GM19397 (cell line): ENCODE measurements around the gene BAIAP2L1.
"Not testable (repeated sequence)": the region's sequence is repeated elsewhere in the genome, so short reads cannot be mapped to it uniquely, and the experiment has no call there.

ENCODE experiments used
- ATAC-seq: cut with Tn5 transposase; IDR thresholded peaks from one replicate; pipeline ENCODE4 v1.9.1; 2021; ENCODE audit warnings: mild to moderate bottlenecking, moderate library complexity; ENCODE audit not compliant: unreplicated experiment

BAIAP2L1 gene

GRCh38 chr7:98399890-98400541 lies 874 bp downstream of the BAIAP2L1 start:
- ATAC-seq: no peak

GRCh38 chr7:98399462-98399861 lies 1.4 kb downstream of the BAIAP2L1 start:
- no peak for ATAC-seq

- ATAC-seq: no peak
These were observed 2.1 kb downstream of the BAIAP2L1 start for GRCh38 chr7:98398567-98399372.

- ATAC-seq: no peak
These were observed 4.1 kb downstream of the BAIAP2L1 start for GRCh38 chr7:98396768-98397167.

DNA sequence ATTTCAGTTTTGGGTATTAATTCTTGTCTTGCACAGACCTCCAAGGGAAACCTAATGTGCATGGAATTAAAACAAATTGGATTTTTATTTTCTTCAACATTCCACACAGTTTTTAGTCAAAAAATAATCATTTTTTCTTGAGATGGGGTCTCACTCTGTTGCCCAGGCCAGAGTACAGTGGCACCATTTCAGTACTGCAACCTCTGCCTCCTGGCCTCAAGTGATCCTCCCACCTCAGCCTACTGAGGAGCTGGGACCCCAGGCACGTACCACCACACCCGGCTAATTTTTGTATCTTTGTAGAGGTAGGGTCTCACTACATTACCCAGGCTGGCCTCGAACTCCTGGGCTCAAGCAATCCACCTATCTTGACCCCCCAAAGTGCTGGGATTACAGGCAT lies 4.9 kb downstream of the BAIAP2L1 start:
- ATAC-seq: no peak

DNA sequence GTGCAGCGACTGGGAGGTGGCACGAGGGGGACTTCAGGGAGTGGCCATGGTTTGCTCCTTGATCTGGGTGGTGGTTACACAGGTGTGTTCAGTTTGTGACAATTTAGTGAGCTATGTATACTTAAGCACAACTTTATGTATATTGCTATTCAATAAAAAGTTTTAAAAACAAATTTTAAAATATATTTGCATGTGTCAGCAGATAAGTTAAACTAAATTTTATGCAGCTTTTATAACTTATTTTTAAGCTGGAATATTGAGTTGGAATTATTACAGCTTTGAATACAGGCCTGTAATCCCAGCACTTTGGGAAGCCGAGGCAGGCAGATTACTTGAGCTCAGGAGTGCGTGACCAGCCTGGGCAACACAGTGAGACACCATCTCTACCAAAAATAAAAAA lies 5.4 kb downstream of the BAIAP2L1 start:
- no peak for ATAC-seq

DNA sequence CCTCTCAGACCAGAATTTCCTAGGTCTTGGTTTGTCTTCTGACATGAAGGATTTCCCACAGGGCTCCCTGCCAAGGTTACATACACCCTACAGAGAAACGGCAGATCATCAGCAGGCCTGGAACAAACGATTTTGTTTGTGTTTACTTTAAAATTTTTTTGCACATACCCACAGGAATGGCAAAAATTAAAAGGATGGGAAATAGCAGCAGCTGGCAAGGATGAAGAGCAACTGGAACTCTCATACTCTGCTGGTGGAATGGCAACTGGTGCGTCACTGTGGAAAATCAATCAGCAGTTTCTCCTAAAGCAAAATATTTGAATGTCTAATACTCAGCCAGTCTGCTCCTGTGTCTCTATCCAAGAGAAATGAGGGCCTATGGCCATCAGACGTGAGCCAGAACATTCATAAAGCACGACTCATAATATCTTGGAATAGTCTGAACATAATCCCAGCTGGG lies 6.5 kb downstream of the BAIAP2L1 start:
- ATAC-seq: no peak

GRCh38 chr7:98387544-98388226 lies 13.2 kb downstream of the BAIAP2L1 start:
- no peak for ATAC-seq

GRCh38 chr7:98387131-98387530 lies 13.8 kb downstream of the BAIAP2L1 start:
- ATAC-seq: no peak

GRCh38 chr7:98385532-98385931 lies 15.4 kb downstream of the BAIAP2L1 start:
- not testable (repeated sequence) for ATAC-seq

DNA sequence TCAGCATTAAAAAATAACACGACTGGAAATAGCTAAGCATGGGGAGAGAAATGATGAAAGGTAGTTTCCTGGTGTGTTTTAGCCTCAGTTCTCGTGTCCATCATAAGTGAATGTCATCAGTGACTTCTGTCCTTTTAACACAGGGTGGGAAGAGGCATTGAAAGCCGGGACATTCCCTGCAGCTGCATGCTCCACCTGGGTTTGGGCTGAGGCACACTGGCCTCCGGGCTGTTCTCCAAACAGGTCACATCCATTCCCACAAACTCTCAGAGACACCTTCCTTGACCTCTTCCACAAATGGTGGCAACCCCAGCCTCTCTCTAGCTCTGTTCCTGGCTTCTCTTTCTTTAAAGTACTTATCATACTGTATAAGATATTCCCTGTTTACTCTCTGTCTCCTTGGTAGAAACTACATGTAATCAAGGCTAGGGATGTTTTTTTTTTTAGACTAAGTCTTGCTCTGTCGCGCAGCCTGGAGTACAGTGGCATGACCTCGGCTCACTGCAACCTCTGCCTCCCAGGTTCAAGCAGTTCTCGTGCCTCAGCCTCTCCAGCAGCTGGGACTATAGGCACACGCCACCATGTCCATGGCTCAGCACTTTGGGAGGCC lies 22.6 kb downstream of the BAIAP2L1 start:
- no peak for ATAC-seq

DNA sequence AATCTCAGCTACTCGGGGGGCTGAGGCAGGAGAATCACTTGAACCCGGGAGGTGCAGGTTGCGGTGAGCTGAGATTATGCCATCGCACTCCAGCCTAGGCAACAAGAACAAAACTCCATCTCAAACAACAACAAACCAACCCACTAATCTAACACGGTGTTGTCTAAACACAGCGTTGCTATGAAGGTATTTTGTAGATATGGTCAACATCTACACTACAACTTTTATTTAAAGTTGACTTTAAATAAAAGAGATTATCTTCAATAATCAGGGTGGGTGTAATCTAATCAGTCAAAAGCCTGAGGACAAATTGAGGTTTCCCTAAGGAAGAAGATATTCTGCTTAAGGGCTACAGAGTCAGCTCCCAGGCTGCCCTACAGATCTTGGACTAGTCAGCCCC lies 24.2 kb downstream of the BAIAP2L1 start:
- no peak for ATAC-seq

DNA sequence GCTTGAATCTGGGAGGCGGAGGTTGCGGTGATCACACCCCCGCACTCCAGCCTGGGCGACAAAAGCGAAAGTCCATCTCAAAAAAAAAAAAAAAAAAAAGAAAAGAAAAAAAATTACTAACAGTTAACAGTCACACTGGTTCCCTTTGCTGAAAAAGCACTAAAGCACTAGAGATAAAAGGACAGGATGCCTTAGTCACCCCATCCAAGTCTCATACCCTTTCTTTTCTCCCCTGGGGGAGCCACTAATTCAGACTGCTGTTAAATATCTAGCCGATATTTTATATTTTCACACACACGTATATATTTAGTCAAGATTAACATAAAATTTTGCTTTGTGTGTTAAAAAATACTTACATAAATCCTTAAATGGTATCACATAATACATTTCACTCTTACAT lies 25.2 kb downstream of the BAIAP2L1 start:
- ATAC-seq: no peak

GRCh38 chr7:98374285-98374680 lies 26.6 kb downstream of the BAIAP2L1 start:
- no peak for ATAC-seq

DNA sequence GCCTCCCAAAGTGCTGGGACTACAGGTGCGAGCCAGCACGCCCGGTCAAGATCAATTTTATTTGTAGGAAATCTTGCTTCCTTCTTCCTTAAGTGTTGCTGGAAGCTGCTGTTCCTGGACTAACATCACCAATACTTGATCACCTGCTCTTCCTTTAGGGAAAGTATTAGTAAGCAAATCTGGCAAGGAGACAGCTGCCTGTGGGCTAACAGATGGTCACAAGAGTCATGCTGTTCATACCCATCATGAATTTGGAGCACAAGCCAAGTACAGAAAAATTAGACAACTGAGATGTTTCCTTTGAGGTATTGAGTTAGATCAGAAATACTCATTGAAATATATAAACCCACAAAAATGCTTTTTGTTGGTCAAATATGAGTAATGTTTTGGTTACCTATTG lies 27.9 kb downstream of the BAIAP2L1 start:
- ATAC-seq: no peak

GRCh38 chr7:98369726-98370125 lies 31.2 kb downstream of the BAIAP2L1 start:
- no peak for ATAC-seq

DNA sequence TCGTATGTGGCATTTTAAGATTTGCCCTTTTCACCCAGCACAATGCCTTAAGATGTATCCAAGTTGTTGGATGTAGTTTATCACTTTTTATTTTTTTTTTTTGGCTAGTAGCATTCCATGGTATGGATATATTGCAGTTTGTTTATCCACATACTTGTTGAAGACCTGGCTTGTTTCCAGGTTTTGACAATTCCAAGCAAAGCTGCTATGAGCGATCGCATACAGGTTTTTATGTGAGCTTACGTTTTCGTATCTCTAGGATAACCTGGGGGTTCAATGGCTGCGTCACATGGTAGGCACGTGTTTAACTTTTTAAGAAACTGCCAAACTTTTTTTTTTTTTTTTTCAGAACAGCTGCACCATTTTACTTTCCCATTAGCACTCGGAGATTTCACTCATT lies 32.2 kb downstream of the BAIAP2L1 start:
- ATAC-seq: no peak

DNA sequence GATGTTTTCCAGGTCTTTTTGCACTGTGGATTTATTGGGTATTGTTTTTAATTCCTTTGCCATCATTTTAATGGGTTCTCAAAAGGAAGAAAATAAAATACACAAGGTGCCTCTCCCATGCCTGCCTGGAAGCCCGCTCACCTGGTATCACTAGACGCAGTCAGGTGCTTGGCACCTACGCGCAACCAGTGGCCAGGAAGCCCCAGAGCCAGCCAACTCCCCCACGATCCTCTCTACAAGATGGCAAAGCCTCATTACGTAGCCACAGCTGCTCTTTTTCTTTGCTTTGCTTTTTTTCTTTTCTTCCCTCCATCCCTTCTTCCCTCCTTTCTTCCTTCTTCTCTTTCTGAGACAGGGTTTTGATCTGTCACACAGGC lies 34.3 kb downstream of the BAIAP2L1 start:
- ATAC-seq: no peak

DNA sequence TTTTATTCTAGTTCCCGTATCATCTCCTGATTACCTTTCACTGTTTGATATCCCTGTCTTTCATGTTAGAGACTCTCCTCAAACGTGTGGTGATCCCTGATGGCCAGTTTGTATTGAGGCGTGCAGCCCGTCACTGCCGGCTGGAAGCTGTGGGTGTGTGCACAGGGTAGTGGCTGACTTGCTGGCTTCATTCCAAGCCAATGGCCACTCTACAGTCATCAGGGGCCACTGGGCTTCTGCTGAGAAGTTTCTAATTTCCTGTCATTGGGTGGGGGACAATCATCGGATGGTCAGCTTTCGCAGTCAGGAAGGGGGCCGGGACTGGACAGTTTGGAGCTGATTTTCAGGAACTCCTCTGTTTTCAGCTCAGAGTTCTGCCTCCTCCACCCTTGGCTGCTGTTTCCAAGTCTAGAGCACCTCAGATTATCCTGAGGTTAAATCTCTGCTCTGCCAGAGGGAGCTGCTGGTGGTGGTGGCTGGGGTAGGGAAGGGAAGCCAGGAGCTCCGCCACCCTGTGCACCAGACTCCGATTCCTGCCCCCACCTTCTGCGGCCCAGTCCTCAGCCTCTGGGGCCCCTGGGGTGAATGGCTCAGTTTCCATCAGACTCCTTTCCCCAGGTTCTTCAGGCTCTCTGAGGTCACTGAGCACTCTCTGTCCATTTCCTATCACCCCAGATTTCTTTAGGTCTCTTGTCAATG lies 34.9 kb downstream of the BAIAP2L1 start:
- no peak for ATAC-seq

DNA sequence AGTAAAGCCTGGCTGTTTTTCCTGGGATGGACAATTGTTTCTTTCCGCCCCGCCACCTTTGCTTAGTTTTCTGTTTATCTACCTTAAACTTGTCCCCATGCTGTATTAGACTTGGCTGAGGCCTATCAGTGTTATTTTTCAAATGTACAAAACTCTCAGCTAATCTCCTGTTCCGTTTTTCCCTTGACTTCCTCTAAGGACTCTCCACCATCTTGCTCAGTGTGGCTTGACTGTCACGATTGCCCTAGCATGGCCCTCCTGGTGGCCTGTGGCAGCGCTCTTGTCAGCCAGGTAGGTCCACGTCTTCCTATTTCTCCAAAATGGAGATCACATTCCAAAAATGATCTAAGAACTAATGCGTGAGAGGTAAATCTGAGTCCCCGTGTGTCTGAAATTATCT lies 36.7 kb downstream of the BAIAP2L1 start:
- ATAC-seq: no peak

- ATAC-seq: no peak
These were observed 38.4 kb downstream of the BAIAP2L1 start for GRCh38 chr7:98362517-98362916.
